ENCODE data around the gene CREB3L1. TPM values are rescaled to one million over a fixed set of nuclear protein-coding genes. Genes with fewer than 3 reads are reported as not detected.

Gene CREB3L1
- total and polyA plus RNA-seq, 4 donors = 6.9 to 18.4 (median 9.5) TPM

DNA sequence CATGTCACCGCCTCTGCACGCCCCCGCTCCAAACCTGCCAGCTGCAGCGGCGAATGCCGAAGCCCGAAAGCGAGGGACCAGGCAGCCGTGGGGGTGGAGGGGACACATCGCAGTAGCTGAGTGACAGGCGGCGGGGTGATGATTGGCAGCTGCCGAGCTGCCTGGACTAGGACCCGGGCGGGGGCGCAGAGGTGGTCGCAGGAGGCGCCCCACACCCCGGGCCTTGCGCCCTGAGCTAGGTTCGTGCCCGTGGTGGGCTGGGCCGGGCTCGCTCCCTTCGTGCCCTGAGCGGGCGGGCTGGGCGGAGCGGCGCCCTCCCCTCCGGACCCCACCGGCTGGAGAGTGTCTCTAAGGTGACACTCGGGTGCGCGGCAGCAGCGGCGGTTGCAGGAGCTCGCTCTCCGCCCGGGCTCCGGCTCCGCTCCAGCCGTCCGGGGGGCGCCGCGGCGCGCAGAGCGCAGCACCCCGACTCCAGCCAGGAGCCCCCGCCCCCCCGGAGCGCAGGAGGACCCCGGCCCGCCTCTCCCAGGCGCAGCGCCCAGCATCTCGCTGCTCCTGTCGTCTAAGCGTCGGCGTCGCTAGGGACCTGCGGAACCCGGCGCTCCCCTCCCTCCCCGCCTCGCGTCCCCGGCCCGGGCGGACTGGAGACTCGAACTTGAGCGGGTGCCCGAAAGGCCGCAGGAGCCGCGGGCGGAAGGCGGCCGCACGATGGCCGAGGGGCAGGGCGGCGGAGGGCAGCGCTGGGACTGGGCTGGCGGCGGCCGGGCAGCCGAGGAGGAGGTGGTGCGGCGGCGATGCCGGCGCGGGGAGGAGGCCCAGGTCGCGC is 55.3 kb downstream of the CREB3L1 start:
- intact Hi-C loops (cut with DNase I) = no loop called here
- DNase-seq (no peak), ATAC-seq (ENCODE audit: low FRiP score) (peak; percentile 37)
- WGBS, 2 donors = 1 to 2% methylated on average over 73 to 99 of the region's 99 CpGs
- Histone ChIP-seq H3K4me3 (ENCODE audit: low read length in 2 of 2) (peak overlapping the region in 1 of 2 donors; percentile 32), H3K9me3 (ENCODE audit: control insufficient read depth, low read length) (no peaks in the 10 kb centered on the region), H3K36me3 (ENCODE audit: control insufficient read depth in 1 of 2, insufficient read depth in 2 of 2, low read length in 1 of 2) (no peaks in the 10 kb centered on the region), H3K4me1 (ENCODE audit: control insufficient read depth in 1 of 2, insufficient read depth in 2 of 2, low read length in 2 of 2) (no peaks in the 10 kb centered on the region), H3K27me3 (ENCODE audit: control insufficient read depth in 1 of 2, insufficient read depth in 2 of 2, low read length in 1 of 2) (no peaks in the 10 kb centered on the region), H3K27ac (ENCODE audit: low read depth in 1 of 2, low read length in 2 of 2) (no peak overlapping the region)

DNA sequence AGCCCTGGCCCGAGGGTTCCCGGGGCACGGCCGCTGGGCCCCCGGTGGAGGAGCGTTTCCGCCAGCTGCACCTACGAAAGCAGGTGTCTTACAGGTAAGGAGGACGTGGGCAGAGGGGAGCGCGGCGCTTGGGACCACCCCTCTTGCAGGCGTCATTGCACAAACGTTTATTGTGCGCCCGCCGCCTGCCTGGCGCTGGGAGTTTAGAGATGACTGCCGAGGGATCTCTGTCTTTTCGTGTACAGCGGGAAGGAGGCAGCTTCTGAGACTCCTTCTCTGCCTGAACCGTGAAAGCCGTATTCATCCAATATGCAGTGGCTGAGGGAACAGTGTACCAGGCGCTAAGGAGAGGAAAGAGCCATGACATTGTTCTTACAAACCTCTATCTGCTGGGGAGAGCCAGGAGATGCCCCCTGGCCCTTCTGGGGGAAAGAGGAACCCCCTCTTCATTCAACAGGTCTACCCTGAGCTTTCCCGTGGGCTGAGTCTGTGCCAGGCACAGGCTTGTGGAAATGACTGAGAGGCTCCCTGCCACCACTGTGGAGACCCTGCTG is 56.0 kb downstream of the CREB3L1 start:
- Histone ChIP-seq H3K27me3 (ENCODE audit: control insufficient read depth in 1 of 2, insufficient read depth in 2 of 2, low read length in 1 of 2) (no peaks in the 10 kb centered on the region), H3K27ac (ENCODE audit: low read depth in 1 of 2, low read length in 2 of 2) (no peak overlapping the region), H3K4me1 (ENCODE audit: control insufficient read depth in 1 of 2, insufficient read depth in 2 of 2, low read length in 2 of 2) (no peaks in the 10 kb centered on the region), H3K4me3 (ENCODE audit: low read length in 2 of 2) (no peak overlapping the region), H3K9me3 (ENCODE audit: control insufficient read depth, low read length) (no peaks in the 10 kb centered on the region), H3K36me3 (ENCODE audit: control insufficient read depth in 1 of 2, insufficient read depth in 2 of 2, low read length in 1 of 2) (no peaks in the 10 kb centered on the region)
- DNase-seq (no peak), ATAC-seq (ENCODE audit: low FRiP score) (no peak)
- 22 to 23% methylated on average over 25 of the region's 25 CpGs for WGBS, 2 donors
- intact Hi-C loops (cut with DNase I) = no loop called here

DNA sequence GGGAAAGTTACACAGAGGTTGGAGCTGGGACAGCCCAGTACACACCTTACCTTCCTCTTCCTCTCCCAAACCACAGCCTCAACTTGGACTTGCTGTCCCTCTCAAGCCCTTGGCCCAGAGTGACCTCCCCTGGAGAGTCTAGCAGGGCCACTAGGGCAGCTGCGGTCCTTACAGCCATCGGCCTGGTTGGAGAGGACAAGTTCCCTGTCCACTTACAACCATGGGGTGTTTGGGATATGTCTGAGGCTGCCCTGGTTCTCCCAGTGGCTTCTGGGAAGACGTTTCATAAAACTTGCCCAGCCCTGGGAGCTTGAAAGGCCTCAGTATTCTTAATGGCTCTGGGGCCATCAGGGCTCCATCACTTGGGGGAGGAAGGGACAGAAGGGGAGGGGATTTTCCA is 56.7 kb downstream of the CREB3L1 start:
- intact Hi-C loops (cut with DNase I) = no loop called here

DNA sequence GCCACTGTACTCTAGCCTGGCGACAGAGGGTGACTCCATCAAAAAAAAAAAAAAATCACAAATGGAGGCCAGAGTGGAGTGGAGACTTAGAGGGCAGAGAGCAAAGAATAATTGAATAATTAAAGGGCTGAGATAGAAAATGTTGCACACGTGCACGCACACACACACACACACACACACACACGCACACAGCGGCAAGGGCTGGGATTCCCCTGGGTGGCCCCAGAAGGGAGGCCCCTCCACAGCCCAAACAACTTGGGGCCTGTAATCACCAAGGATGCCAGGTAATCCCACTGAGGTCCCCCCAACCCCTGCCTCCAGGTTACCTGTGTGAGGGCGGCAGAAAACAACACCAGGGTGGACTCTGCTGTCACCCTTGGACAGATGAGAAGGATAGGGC is 57.8 kb downstream of the CREB3L1 start:
- H3K27me3 ChIP-seq (ENCODE audit: control insufficient read depth in 1 of 2, insufficient read depth in 2 of 2, low read length in 1 of 2) = no peaks in the 10 kb centered on the region
- no peak overlapping the region for H3K27ac ChIP-seq (ENCODE audit: low read depth in 1 of 2, low read length in 2 of 2)
- 97 to 98% methylated on average over 6 of the region's 6 CpGs for WGBS, 2 donors
- no peak for DNase-seq
- H3K4me3 ChIP-seq (ENCODE audit: low read length in 2 of 2) = no peak overlapping the region
- H3K36me3 ChIP-seq (ENCODE audit: control insufficient read depth in 1 of 2, insufficient read depth in 2 of 2, low read length in 1 of 2) = no peaks in the 10 kb centered on the region
- H3K9me3 ChIP-seq (ENCODE audit: control insufficient read depth, low read length) = no peaks in the 10 kb centered on the region
- H3K4me1 ChIP-seq (ENCODE audit: control insufficient read depth in 1 of 2, insufficient read depth in 2 of 2, low read length in 2 of 2) = no peaks in the 10 kb centered on the region
- no peak for ATAC-seq (ENCODE audit: low FRiP score)
- intact Hi-C loops (cut with DNase I) = no loop called here

More for the DNA sequence above, 56.7 kb downstream of the CREB3L1 start:
- Histone ChIP-seq H3K36me3 (ENCODE audit: control insufficient read depth in 1 of 2, insufficient read depth in 2 of 2, low read length in 1 of 2) (no peaks in the 10 kb centered on the region), H3K9me3 (ENCODE audit: control insufficient read depth, low read length) (no peaks in the 10 kb centered on the region), H3K4me3 (ENCODE audit: low read length in 2 of 2) (no peak overlapping the region), H3K27me3 (ENCODE audit: control insufficient read depth in 1 of 2, insufficient read depth in 2 of 2, low read length in 1 of 2) (no peaks in the 10 kb centered on the region), H3K27ac (ENCODE audit: low read depth in 1 of 2, low read length in 2 of 2) (no peak overlapping the region), H3K4me1 (ENCODE audit: control insufficient read depth in 1 of 2, insufficient read depth in 2 of 2, low read length in 2 of 2) (no peaks in the 10 kb centered on the region)
- whole genome bisulfite sequencing, 2 donors = 94 to 98% methylated on average over 3 of the region's 3 CpGs
- DNase-seq = no peak
- ATAC-seq (ENCODE audit: low FRiP score) = no peak

DNA sequence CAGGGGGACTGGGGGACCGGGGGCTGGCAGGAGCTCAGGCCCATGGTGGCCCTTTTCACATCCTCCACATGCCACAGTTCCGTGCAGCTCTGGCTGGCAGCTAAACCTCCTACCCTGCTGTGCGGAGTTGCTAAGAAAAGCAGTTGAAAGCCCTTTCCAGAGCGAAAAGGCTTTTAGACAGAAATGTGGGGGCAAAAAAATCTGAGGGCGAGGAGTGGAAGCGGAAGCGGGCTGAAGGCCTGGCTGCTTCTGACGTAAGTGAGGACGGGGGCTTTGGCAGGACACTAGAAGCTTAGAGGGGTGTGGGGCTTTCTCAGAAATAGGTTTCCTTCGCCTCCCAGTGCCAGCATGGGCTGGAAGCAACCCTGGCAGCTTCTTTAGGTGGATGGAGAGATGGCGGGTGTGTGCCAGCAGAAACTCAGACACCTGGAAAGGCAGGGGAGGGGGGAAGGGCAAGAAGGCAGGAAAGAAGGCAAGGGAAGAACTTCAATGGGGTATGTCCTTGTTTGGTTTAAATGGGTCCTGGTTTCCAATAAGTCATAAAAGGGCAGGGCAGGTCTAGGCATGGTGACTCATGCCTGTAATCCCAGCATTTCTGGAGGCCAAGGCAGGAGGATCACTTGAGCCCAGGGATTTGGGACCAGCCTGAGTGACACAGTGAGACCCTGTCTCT is 58.6 kb downstream of the CREB3L1 start:
- Histone ChIP-seq H3K9me3 (ENCODE audit: control insufficient read depth, low read length) (no peaks in the 10 kb centered on the region), H3K27me3 (ENCODE audit: control insufficient read depth in 1 of 2, insufficient read depth in 2 of 2, low read length in 1 of 2) (no peaks in the 10 kb centered on the region), H3K27ac (ENCODE audit: low read depth in 1 of 2, low read length in 2 of 2) (no peak overlapping the region), H3K4me1 (ENCODE audit: control insufficient read depth in 1 of 2, insufficient read depth in 2 of 2, low read length in 2 of 2) (no peaks in the 10 kb centered on the region), H3K4me3 (ENCODE audit: low read length in 2 of 2) (no peak overlapping the region), H3K36me3 (ENCODE audit: control insufficient read depth in 1 of 2, insufficient read depth in 2 of 2, low read length in 1 of 2) (no peaks in the 10 kb centered on the region)
- WGBS, 2 donors = 88 to 92% methylated on average over 11 of the region's 11 CpGs
- intact Hi-C loops (cut with DNase I) = no loop called here
- no peak for ATAC-seq (ENCODE audit: low FRiP score)
- no peak for DNase-seq

DNA sequence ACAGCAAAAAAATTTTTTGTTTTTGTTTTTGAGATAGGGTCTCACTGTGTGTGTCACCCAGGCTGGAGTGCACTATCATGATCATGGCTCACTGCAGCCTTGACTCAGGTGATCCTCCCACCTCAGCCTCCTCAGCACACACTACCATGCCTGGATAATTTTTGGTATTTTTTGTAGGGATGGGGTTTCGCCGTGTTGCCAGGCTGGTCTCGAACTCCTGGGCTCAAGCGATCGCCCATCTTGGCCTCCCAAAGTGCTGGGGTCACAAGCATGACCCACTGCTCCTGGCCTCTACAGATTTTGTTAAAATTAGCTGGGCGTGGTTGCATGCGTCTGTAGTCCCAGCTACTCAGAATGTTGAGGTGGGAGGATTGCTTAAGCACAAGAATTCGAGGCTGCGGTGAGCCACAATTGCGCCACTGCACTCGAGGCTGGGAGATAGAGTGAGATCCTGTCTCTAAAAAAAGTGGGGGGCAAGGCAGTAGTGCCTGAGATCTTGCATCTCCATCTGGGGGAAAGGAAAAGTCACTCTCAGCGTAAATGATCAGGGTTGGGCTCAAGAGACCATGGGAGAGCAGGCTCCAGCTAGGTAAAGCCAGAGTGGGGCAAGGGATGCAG is 59.2 kb downstream of the CREB3L1 start:
- H3K4me3 ChIP-seq (ENCODE audit: low read length in 2 of 2) = no peak overlapping the region
- DNase-seq (no peak), ATAC-seq (ENCODE audit: low FRiP score) (no peak)
- H3K27me3 ChIP-seq (ENCODE audit: control insufficient read depth in 1 of 2, insufficient read depth in 2 of 2, low read length in 1 of 2) = no peaks in the 10 kb centered on the region
- intact Hi-C loops (cut with DNase I) = no loop called here
- no peaks in the 10 kb centered on the region for H3K4me1 ChIP-seq (ENCODE audit: control insufficient read depth in 1 of 2, insufficient read depth in 2 of 2, low read length in 2 of 2)
- WGBS, 2 donors = 93 to 96% methylated on average over 12 of the region's 12 CpGs
- no peak overlapping the region for H3K27ac ChIP-seq (ENCODE audit: low read depth in 1 of 2, low read length in 2 of 2)
- no peaks in the 10 kb centered on the region for H3K36me3 ChIP-seq (ENCODE audit: control insufficient read depth in 1 of 2, insufficient read depth in 2 of 2, low read length in 1 of 2)
- no peaks in the 10 kb centered on the region for H3K9me3 ChIP-seq (ENCODE audit: control insufficient read depth, low read length)

DNA sequence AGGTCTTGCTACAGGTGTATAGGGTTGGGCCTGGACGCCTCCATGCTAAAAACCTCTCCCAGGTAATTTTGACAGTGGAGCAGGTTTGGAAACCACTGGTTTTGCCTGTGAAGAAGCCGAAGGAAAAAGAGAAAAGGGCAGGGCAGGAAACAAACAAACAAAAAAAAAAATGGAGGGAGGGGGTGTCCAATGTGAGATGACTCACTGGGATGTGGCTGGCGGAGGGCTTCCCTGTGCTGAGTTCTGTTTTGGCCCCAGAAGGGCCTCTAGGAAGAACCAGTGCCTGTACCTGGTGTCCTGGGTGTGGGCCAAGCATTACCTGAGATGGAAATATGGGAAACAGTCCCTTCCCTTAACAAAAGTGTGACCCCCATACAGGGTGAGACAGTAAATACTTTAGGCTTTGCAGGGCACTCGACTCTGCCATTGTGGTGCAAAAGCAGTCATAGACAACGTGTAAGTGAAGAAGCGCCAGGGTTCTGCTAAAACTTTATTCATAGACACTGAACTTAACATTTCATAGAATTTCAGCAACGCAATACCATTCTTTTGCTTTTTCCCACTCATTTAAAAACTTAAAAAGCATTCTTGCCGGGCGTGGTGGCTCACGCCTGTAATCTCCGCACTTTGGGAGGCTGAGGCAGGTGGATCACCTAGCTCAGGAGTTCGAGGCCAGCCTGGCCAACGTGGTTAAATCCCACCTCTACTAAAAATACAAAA is 60.3 kb downstream of the CREB3L1 start:
- no peak for DNase-seq
- intact Hi-C loops (cut with DNase I) = no loop called here
- Histone ChIP-seq H3K36me3 (ENCODE audit: control insufficient read depth in 1 of 2, insufficient read depth in 2 of 2, low read length in 1 of 2) (no peaks in the 10 kb centered on the region), H3K9me3 (ENCODE audit: control insufficient read depth, low read length) (no peaks in the 10 kb centered on the region), H3K27me3 (ENCODE audit: control insufficient read depth in 1 of 2, insufficient read depth in 2 of 2, low read length in 1 of 2) (no peaks in the 10 kb centered on the region), H3K4me1 (ENCODE audit: control insufficient read depth in 1 of 2, insufficient read depth in 2 of 2, low read length in 2 of 2) (no peaks in the 10 kb centered on the region), H3K27ac (ENCODE audit: low read depth in 1 of 2, low read length in 2 of 2) (no peak overlapping the region), H3K4me3 (ENCODE audit: low read length in 2 of 2) (no peak overlapping the region)
- WGBS, 2 donors = 87 to 93% methylated on average over 13 of the region's 13 CpGs
- ATAC-seq (ENCODE audit: low FRiP score) = no peak

DNA sequence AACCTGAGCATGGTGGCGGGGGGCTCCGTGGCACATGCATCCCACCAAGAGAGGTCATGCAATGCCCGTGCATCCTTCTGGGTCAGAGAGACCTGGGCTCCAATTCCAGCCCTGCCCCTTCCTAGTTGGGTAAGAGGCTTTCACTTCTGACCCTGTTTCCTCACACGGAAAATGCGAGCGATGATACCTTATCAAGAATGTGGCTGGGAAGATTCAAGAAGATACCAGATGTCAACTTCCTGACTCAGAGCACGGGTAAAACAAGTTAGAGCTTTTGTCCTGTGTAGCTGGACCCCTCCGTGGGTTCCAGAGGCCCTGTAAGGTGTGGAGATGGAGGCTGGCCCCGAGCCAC is 61.1 kb downstream of the CREB3L1 start:
- intact Hi-C loops (cut with DNase I) = no loop called here
- Histone ChIP-seq H3K9me3 (ENCODE audit: control insufficient read depth, low read length) (no peaks in the 10 kb centered on the region), H3K4me3 (ENCODE audit: low read length in 2 of 2) (no peak overlapping the region), H3K36me3 (ENCODE audit: control insufficient read depth in 1 of 2, insufficient read depth in 2 of 2, low read length in 1 of 2) (no peaks in the 10 kb centered on the region), H3K4me1 (ENCODE audit: control insufficient read depth in 1 of 2, insufficient read depth in 2 of 2, low read length in 2 of 2) (no peaks in the 10 kb centered on the region), H3K27ac (ENCODE audit: low read depth in 1 of 2, low read length in 2 of 2) (no peak overlapping the region), H3K27me3 (ENCODE audit: control insufficient read depth in 1 of 2, insufficient read depth in 2 of 2, low read length in 1 of 2) (no peaks in the 10 kb centered on the region)
- WGBS, 2 donors = 35 to 41% methylated on average over 9 of the region's 9 CpGs
- DNase-seq = no peak
- no peak for ATAC-seq (ENCODE audit: low FRiP score)

Data from aorta (tissue), 5 donors.